Activated naive CD4-positive, alpha-beta T cell treated with anti-CD3 and anti-CD28 coated beads, Interleukin-2, amount 50 U/mL, for 72 hours (primary cell): ENCODE data around the gene CDC45. TPM values are rescaled to one million over a fixed set of nuclear protein-coding genes. Genes with fewer than 3 reads are reported as not detected.
"Not testable (repeated sequence)": the region's sequence is repeated elsewhere in the genome, so short reads cannot be mapped to it uniquely, and the experiment has no call there.

Experiments
- ATAC-seq, 2 donors: fragments of 150-1000 bp; cut with Tn5 transposase; 2 replicates each; pipeline ENCODE4 v1.10.0; 2021; ENCODE audit warnings: mild to moderate bottlenecking in 2 of 2, moderate library complexity in 2 of 2
- DNase-seq, 2 donors: peaks; one replicate each; pipeline ENCODE4 v3.0.0; 2021 to 2022; ENCODE audit warnings: low spot score in 2 of 2
- H3K27ac Mint-ChIP-seq, 2 donors: one replicate each; pipeline ENCODE4 v1.8.0; 2022; ENCODE audit warnings: mild to moderate bottlenecking in 2 of 2, mixed read lengths in 2 of 2
- H3K36me3 Mint-ChIP-seq, 2 donors: one replicate each; pipeline ENCODE4 v1.8.0; 2022; ENCODE audit warnings: mixed read lengths in 2 of 2
- H3K9me3 Mint-ChIP-seq, 2 donors: one replicate each; pipeline ENCODE4 v1.8.0; 2022; ENCODE audit warnings: mixed read lengths in 2 of 2
- total RNA-seq, 2 donors: library from RNA; stranded (reverse); gene quantifications; one replicate each; pipeline ENCODE4 v1.2.3, GENCODE V29; 2022

The CDC45 gene
- total RNA-seq, 2 donors from 2014 or later, result 92.1 to 99.7 TPM

DNA sequence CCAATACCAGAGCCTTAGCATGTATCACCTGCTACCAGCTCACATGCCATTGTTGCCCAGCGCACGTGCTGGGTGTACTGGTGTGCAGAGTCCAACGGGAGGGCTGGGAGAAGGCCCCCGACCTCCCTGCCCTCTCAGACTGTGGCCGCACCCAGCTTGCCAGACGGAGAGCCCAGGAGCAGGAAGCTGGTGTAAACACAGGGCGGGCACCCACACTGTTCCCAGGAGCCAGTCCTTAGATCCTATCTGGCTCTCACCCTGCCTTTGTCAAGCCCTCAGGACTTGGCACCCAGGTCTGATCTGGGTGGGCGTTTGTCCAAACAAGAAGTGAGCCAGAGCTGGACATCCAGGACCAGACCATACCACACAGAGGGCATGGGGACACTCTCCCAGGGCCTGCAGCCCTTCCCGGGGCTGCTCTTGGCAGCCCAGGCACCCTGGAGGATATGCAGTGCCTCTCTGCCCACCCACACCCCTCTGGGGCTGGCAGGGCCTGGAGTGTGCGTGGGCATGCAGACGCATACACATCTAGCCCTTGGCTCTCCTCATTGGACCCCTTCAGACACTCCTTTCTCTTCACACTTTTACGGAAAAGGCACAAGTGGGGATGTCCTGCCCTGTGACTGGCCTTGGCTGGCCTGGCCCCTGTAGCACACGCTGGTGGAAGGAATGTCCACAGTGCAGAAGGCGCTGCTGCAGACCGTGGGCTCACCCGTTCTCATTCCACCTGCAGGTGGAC is 64.4 kb downstream of the CDC45 start:
- H3K36me3 Mint-ChIP-seq, result no peaks in the 10 kb centered on the region
- H3K9me3 Mint-ChIP-seq, result no peaks in the 10 kb centered on the region
- ATAC-seq (no peak), DNase-seq (no peak)
- peak overlapping the region in 1 of 2 donors; percentile 18 for H3K27ac Mint-ChIP-seq

DNA sequence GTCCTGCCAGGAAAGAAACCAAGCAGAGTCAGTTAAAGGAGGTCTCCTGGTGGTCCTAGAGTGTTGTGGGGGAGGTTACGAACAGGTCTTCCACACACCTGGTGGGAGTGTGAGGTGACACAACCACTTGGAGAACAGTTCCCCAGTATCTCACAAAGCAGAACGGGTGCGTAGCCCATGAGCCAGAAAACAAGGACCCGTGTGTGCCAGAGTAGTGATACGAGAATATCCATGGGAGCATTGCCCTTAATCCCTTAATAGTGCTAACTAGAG is 66.2 kb downstream of the CDC45 start:
- Mint-ChIP-seq H3K36me3 (no peaks in the 10 kb centered on the region), H3K27ac (peak overlapping the region in 1 of 2 donors; percentile 31), H3K9me3 (no peaks in the 10 kb centered on the region)
- ATAC-seq, result no peak
- no peak for DNase-seq

GRCh38 chr22:19546680-19547079 is 67.0 kb downstream of the CDC45 start:
- no peaks in the 10 kb centered on the region for H3K36me3 Mint-ChIP-seq
- H3K9me3 Mint-ChIP-seq, result no peaks in the 10 kb centered on the region
- H3K27ac Mint-ChIP-seq, result no peak overlapping the region
- ATAC-seq (no peak), DNase-seq (no peak)

DNA sequence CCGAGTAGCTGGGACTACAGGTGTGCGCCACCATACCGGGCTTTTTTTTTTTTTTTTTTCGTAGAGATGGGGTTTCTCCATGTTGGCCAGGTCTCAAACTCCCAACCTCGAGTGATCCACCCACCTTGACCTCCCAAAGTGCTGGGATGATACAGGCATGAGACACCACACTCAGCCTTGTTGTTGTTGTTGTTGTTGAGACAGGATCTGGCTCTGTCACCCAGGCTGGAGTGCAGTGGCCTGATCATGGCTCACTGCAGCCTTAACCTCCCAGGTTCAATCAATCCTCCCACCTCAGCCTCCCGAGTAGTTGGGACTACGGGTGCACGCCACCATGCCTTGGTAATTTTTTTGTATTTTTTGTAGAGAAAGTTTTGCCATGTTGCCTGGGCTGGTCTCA is 67.9 kb downstream of the CDC45 start:
- Mint-ChIP-seq H3K36me3 (no peaks in the 10 kb centered on the region), H3K27ac (no peak overlapping the region), H3K9me3 (no peaks in the 10 kb centered on the region)
- DNase-seq, result no peak
- ATAC-seq, result no peak

DNA sequence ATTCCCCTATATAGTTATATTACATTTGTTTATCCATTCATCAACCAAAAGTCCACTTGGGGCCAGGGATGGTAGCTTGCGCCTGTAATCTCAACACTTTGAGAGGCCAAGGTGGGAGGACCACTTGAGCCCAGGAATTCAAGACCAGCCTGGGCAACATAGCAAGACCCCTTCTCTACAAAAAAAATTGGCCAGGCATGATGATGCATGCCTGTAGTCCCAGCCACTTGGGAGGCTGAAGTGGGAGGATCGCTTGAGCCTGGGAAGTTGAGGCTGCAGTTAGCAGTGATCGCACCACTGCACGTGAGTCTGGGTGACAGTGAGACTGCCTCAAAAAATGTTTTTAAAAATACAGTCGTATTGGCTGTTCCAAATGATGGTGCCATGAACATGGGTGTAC is 68.7 kb downstream of the CDC45 start:
- DNase-seq, H3K36me3 Mint-ChIP-seq, ATAC-seq, H3K9me3 Mint-ChIP-seq, H3K27ac Mint-ChIP-seq: not testable (repeated sequence)

DNA sequence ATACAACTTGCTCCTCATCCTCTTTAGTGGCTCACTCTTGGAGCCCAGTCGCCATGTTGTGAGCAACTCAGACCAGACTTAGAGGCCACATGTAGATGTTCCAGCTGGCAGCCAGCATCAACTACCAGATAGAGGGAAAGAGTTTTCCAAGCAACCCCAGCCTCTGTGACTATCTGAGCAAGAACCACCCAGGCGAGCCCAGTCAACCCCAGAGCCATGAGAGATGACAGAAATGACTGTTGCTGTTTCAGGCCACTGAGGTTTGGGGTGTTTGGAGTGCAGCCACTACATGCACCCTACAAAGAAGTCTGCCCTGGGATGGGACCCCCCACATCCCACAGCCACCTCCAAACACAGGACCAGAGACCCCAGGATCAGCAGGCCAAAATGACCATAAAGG is 69.2 kb downstream of the CDC45 start:
- Mint-ChIP-seq H3K27ac (no peak overlapping the region), H3K9me3 (no peaks in the 10 kb centered on the region), H3K36me3 (no peaks in the 10 kb centered on the region)
- peak in 1 of 2 donors; percentile 38 for ATAC-seq
- DNase-seq, result no peak

GRCh38 chr22:19549428-19549827 is 69.7 kb downstream of the CDC45 start:
- Mint-ChIP-seq H3K9me3 (no peaks in the 10 kb centered on the region), H3K27ac (no peak overlapping the region), H3K36me3 (no peaks in the 10 kb centered on the region)
- DNase-seq, result no peak
- ATAC-seq, result no peak

GRCh38 chr22:19550382-19550781 is 70.7 kb downstream of the CDC45 start:
- ATAC-seq (no peak), DNase-seq (no peak)
- Mint-ChIP-seq H3K9me3 (no peaks in the 10 kb centered on the region), H3K36me3 (no peaks in the 10 kb centered on the region), H3K27ac (no peak overlapping the region)

GRCh38 chr22:19553201-19553600 is 73.5 kb downstream of the CDC45 start:
- no peak overlapping the region for H3K27ac Mint-ChIP-seq
- no peak for ATAC-seq
- no peaks in the 10 kb centered on the region for H3K9me3 Mint-ChIP-seq
- H3K36me3 Mint-ChIP-seq, result no peaks in the 10 kb centered on the region
- no peak for DNase-seq

- no peak for DNase-seq
- Mint-ChIP-seq H3K9me3 (no peaks in the 10 kb centered on the region), H3K27ac (no peak overlapping the region), H3K36me3 (no peaks in the 10 kb centered on the region)
- no peak for ATAC-seq
Measured at GRCh38 chr22:19554834-19555404, 75.2 kb downstream of the CDC45 start.

DNA sequence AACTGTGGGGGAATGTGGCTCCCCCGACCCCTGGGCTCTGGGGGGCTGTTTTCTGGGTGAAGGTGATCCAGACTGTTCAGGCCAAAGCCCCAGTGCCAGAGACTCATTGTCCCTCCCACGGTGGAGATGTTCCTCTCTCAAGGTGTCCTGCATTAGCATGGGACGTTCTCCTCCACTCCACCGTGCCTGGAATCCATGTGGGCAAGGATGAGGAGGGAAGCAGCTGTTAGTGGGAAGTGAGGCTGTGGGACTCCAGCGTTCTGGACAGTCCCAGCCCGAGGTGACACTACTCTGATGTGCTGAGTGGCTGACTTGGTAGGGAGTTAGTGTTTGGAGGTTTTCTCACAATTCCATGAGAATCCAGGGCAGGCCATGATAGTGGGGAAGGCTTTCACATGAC is 75.9 kb downstream of the CDC45 start:
- no peak for ATAC-seq
- DNase-seq, result no peak
- no peaks in the 10 kb centered on the region for H3K9me3 Mint-ChIP-seq
- no peaks in the 10 kb centered on the region for H3K36me3 Mint-ChIP-seq
- peak overlapping the region in 1 of 2 donors; percentile 60 for H3K27ac Mint-ChIP-seq

DNA sequence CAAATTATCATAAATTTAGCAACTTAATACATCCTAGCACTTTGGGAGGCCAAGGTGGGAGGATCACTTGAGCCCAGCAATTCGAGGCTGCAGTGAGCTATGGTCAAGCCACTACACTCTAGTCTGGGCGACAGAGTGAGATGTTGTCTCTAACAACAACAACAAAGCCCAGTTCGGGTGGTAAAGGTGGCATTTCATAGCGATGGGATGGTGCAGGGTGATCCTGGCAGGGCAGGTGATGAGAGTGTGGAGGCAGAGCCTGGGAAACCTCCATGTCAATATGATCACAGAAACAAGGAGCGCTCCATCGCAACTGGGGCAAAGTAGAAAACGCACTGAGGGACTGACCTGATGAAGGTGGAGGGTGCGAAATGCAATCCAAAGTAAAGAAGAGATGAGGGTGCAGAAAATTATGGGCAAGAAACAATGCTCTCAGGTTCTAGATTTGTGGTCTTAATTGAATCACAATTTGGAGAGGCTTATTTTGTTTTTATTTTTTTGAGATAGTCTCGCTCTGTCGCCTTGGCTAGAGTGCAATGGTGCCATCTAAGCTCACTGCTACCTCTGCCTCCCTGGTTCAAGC is 77.3 kb downstream of the CDC45 start:
- Mint-ChIP-seq H3K9me3 (no peaks in the 10 kb centered on the region), H3K36me3 (no peaks in the 10 kb centered on the region), H3K27ac (no peak overlapping the region)
- ATAC-seq (no peak), DNase-seq (no peak)

DNA sequence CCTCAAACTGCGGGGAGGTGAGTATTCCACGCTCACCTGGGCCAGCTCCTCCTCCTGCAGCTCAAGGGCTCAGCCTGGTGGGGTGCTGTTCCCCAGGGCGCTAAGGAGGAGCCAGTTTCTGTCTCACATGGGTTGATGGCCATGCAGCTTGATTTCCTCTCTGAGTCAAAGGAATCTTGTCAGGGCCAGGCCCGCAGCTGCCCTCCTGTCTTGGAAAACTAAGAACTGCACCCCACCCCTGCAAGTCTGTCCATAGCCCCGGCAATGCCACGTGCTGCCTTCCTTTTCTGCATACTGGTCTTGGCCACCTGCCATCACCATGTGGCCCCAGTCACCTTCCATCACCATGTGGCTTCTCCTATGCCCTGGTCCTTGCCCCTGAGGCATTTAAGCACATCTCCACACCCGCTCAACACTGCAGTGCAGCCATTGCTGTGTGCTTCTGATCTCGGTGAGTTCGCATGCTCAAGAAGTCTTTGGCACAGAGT is 79.6 kb downstream of the CDC45 start:
- H3K27ac Mint-ChIP-seq, result no peak overlapping the region
- no peak for DNase-seq
- H3K36me3 Mint-ChIP-seq, result no peaks in the 10 kb centered on the region
- ATAC-seq, result no peak
- peaks cover 0 to 5% of the 10 kb centered on the region in 2 donors for H3K9me3 Mint-ChIP-seq

DNA sequence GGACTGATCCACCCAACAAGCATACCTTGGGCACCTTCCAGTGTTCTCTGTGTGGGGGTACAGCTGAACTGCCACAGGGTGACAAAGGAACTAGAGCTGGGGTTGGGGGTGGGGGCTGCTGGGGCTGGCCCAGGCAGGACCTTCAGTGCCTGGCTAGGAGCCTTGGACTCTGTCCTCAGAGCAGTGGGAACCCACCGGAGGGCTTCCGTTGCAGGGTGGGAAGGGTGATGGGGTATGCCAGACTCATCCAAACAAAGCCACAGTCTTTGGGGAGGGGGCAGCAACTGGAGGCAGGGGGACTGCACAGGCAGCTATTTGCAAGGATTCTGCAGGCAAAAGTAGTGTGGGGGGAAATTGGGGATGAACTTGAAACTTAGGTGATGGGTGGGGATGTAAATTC is 80.2 kb downstream of the CDC45 start:
- no peak for DNase-seq
- Mint-ChIP-seq H3K27ac (no peak overlapping the region), H3K9me3 (peaks cover 0 to 5% of the 10 kb centered on the region in 2 donors), H3K36me3 (no peaks in the 10 kb centered on the region)
- ATAC-seq, result no peak

DNA sequence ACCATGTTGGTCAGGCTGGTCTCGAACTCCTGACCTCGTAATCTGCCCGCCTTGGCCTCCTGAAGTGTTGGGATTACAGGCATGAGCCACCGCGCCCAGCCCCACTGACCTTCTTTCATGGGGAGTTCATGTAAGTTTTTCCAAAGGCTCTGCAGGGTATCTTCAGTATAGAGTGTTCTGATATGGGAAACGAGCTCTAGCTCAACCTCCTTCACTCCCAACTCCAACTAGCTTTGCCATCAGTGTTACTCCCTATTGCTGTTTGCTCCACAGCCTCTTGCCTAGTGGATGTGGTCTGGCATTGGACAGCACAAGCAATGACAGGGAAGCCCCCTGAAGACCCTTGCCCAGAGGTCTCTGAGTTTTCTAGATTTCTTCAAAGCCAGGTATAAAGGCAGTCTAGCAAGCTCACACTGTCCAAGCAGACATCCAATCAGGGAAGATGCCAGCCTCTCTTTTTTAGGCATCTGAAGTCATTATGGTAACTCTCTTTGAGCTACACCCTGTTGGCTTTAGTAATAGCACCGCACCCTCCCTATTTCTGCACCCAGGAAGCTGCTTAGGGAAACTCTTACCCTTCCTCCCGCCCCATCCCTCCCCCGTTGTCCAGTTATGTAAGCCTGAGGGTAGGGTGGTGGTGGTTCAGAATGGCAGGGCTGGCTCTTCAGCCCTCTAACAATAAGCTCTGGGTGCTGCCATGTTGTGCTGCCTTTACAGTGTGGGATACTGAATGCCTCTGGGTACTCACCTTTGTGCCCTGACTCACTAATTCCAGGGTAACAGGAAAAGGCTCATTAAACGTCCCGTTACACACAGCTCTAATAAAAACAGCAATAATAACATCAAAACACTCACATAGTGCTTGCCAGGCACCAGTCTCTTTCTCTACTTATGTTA is 85.9 kb downstream of the CDC45 start:
- no peak for ATAC-seq
- DNase-seq, result no peak
- no peaks in the 10 kb centered on the region for H3K36me3 Mint-ChIP-seq
- H3K27ac Mint-ChIP-seq, result no peak overlapping the region
- peaks cover 0 to 5% of the 10 kb centered on the region in 2 donors for H3K9me3 Mint-ChIP-seq

- Mint-ChIP-seq H3K36me3 (no peaks in the 10 kb centered on the region), H3K27ac (no peak overlapping the region), H3K9me3 (peaks cover 0 to 5% of the 10 kb centered on the region in 2 donors)
- ATAC-seq (no peak), DNase-seq (no peak)
Measured at GRCh38 chr22:19566279-19567156, 86.8 kb downstream of the CDC45 start.
